ENCODE measurements around the gene NR2E1. TPM values are rescaled to one million over a fixed set of nuclear protein-coding genes. Genes with fewer than 3 reads are reported as not detected.

NR2E1 gene
- total and polyA plus RNA-seq, 2 of the 4 experiments (the other 2 are of a cell fraction) = not detected

GRCh38 chr6:108198761-108199498 is 33.1 kb downstream of the NR2E1 start:
- Histone ChIP-seq H4K20me1 (ENCODE audit: insufficient read depth, low read length) (no peaks in the 10 kb centered on the region), H3K27me3 (ENCODE audit: control insufficient read depth, insufficient read depth, low read length) (peaks cover 3% of the 10 kb centered on the region; the same call in 1 of the 2 replicates), H3K4ac (ENCODE audit: low read depth, low read length) (no peak overlapping the region), H3K4me1 (ENCODE audit: control insufficient read depth, insufficient read depth, low read length) (no peaks in the 10 kb centered on the region), H2BK5ac (ENCODE audit: low read depth, low read length, poor library complexity, severe bottlenecking) (no peak overlapping the region), H4K8ac (ENCODE audit: low read depth in 2 of 2, low read length in 2 of 2) (no peak overlapping the region), H2BK15ac (ENCODE audit: low read depth, low read length) (no peak overlapping the region), H3K9ac (ENCODE audit: low read depth, low read length) (no peak overlapping the region), H2AFZ (replicated peaks; ENCODE audit: low read length, poor library complexity) (no peak overlapping the region), H3K36me3 (ENCODE audit: control insufficient read depth, insufficient read depth, low read length) (no peaks in the 10 kb centered on the region; the same call in 1 of the 2 replicates), H3K14ac (replicated peaks; ENCODE audit: low read depth, low read length) (no peak overlapping the region), H4K5ac (ENCODE audit: low read depth, low read length) (no peak overlapping the region), H2BK120ac (ENCODE audit: low read depth, low read length) (no peak overlapping the region), H3K56ac (ENCODE audit: extremely low read depth, insufficient read depth, low read length) (no peak overlapping the region), H3K4me2 (ENCODE audit: low read depth, low read length) (no peak overlapping the region), H3K79me1 (ENCODE audit: low read depth in 1 of 2, low read length in 2 of 2) (no peaks in the 10 kb centered on the region), H3K23ac (ENCODE audit: low read depth, low read length) (no peak overlapping the region), H3K9me1 (ENCODE audit: insufficient read depth, low read length) (no peaks in the 10 kb centered on the region), H2BK20ac (ENCODE audit: low read depth, low read length) (no peak overlapping the region), H3K27ac (ENCODE audit: insufficient read depth, low read length) (no peak overlapping the region), H3K18ac (ENCODE audit: low read depth, low read length) (no peak overlapping the region), H3K4me3 (ENCODE audit: insufficient read depth, low read depth, low read length) (no peak overlapping the region), H4K91ac (ENCODE audit: insufficient read depth, low read depth, low read length) (no peak overlapping the region), H2AK9ac (replicated peaks; ENCODE audit: low read depth, low read length, poor library complexity) (no peak overlapping the region), H2AK5ac (ENCODE audit: low read depth, low read length) (no peak overlapping the region), H3K9me3 (ENCODE audit: control insufficient read depth, insufficient read depth, low read length) (no peaks in the 10 kb centered on the region)
- ChIA-PET POLR2A (ENCODE audit: unreplicated experiment) (no interaction called here), CTCF (no interaction called here)
- no TSS peak for BruUV-seq (replicated peaks)
- dilution Hi-C loops (cut with HindIII; ENCODE audit: low sequenced_read_pairs, unreplicated experiment) (no loop called here), intact Hi-C loops (cut with micrococcal nuclease) (no loop called here), in situ Hi-C loops (cut with MboI; ENCODE audit: low sequenced_read_pairs) (no loop called here)
- no peak for TF ChIP-seq NFE2L2 (IDR thresholded peaks at IDR 0.05; ENCODE audit: low read depth, low read length)
- no peak for ATAC-seq (ENCODE audit: low read depth)
- WGBS, 2 experiments (ENCODE audit: extremely low coverage in 2 of 2, insufficient read length in 1 of 2) = no CpG with 5 or more reads among the region's 19 CpGs
- DNase-seq = no peak

Data from IMR-90 (cell line).